Astrocyte (in vitro differentiated cells and primary cell): ENCODE data around the gene AFG1L.

Experiments used
- EZH2 ChIP-seq: IDR thresholded peaks from 2 replicates; pipeline ENCODE4 v1.6.1; 2012; ENCODE audit warnings: mild to moderate bottlenecking, low read length, inconsistent platforms; ENCODE audit not compliant: insufficient read depth
- TF ChIP-seq, protein P1 (sequence below): IDR thresholded peaks from 2 replicates; pipeline ENCODE4 v1.5.1; 2011; ENCODE audit warnings: low read depth, mild to moderate bottlenecking, inconsistent platforms, low read length, moderate library complexity; ENCODE audit not compliant: insufficient read depth

DNA sequence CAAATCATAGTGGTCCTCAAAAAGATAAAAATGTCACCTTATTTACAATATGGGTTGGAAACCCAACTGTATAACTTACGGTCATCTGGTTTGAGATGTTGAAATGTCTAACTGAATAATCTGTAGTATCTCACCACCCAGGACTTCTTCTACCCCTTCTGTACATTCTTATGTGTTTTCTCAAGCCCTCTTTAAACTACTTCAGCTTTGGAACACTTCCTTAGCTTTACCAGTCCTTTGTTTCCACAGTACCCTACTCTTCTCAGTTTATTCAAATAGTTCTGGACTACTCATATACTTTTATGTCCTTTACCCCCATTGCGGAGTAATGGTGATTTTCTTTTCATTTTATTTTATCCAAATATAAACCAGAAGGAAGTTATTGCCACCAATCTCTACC, 137.3 kb downstream of the AFG1L start:
- TF ChIP-seq, protein P1, sequence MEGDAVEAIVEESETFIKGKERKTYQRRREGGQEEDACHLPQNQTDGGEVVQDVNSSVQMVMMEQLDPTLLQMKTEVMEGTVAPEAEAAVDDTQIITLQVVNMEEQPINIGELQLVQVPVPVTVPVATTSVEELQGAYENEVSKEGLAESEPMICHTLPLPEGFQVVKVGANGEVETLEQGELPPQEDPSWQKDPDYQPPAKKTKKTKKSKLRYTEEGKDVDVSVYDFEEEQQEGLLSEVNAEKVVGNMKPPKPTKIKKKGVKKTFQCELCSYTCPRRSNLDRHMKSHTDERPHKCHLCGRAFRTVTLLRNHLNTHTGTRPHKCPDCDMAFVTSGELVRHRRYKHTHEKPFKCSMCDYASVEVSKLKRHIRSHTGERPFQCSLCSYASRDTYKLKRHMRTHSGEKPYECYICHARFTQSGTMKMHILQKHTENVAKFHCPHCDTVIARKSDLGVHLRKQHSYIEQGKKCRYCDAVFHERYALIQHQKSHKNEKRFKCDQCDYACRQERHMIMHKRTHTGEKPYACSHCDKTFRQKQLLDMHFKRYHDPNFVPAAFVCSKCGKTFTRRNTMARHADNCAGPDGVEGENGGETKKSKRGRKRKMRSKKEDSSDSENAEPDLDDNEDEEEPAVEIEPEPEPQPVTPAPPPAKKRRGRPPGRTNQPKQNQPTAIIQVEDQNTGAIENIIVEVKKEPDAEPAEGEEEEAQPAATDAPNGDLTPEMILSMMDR = no peak
- TF ChIP-seq EZH2 = no peak
